Measurements from ENCODE around the gene PSTPIP2. TPM values are rescaled to one million over a fixed set of nuclear protein-coding genes. Genes with fewer than 3 reads are reported as not detected.

Gene PSTPIP2
- total RNA-seq, 1 experiment from 2014 or later: 0.39 TPM

DNA sequence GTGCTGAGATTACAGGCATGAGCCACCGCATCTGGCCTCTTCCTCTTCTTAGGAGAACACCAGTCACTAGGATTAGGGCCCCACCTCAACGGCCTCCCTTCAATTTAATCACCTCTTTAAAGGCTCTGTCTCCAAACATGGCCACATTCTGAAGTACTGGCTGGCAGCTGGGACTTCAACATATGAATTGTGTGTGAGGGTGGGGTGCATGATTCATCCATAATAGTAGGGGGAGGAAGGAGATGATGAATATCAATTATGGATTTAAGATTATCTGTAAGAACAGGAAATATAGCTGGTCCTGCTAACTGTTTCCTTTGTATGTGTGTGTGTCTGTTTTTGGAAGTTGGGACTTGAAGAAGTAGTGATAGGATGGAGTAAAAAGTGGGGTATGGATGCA is 90.2 kb downstream of the PSTPIP2 start:
- DNase-seq (ENCODE audit: low read depth, low spot score) (no peak), ATAC-seq (no peak)
- Histone ChIP-seq H3K36me3 (ENCODE audit: control insufficient read depth, insufficient read depth, low read length) (no peaks in the 10 kb centered on the region), H3K27ac (ENCODE audit: low read length) (no peak overlapping the region), H3K4me3 (ENCODE audit: low read depth in 2 of 2, low read length in 2 of 2) (no peak overlapping the region), H3K27me3 (ENCODE audit: control insufficient read depth, insufficient read depth, low read length) (no peaks in the 10 kb centered on the region), H3K9me3 (ENCODE audit: control insufficient read depth, insufficient read depth, low read depth, low read length) (no peaks in the 10 kb centered on the region), H3K4me1 (ENCODE audit: control insufficient read depth, insufficient read depth, low read length) (no peaks in the 10 kb centered on the region)
- no peak for TF ChIP-seq POLR2AphosphoS5 (IDR thresholded peaks at IDR 0.05; ENCODE audit: low read depth, low read length)
- intact Hi-C loops (cut with micrococcal nuclease; ENCODE audit: unreplicated experiment): no loop called here
- ChIA-PET POLR2A (no interaction called here), CTCF (interaction anchor here (0.7 kb wide), 1 partner anchor 371 kb away, joined by 3 read pairs; no protein-coding TSS in a partner anchor)
- BruUV-seq (replicated peaks): no TSS peak
- in situ Hi-C loops (cut with HindIII; ENCODE audit: low pct_unique_long_range_greater_than_20kb, low sequenced_read_pairs): no loop called here

DNA sequence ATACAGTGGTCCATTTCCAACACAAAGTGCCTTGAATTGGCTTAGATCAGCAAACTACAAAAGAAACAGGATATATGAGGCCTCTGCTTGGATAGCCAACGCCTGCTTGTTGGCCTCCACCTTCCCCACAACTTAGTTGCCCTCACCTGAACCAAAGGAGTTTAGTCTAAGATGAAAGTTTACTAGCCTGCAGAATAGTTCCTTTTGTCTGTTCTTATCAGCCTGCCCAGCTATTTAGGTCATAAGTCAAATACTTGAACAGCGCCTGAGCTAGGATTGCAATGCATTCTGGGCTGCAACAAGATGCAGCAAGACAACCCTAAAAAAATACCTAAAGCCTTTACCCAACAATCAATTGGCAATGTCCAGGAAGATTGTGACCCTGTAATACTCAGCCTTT is 91.8 kb downstream of the PSTPIP2 start:
- intact Hi-C loops (cut with micrococcal nuclease; ENCODE audit: unreplicated experiment): no loop called here
- no peak for DNase-seq (ENCODE audit: low read depth, low spot score)
- CTCF ChIA-PET: no interaction called here

More for the DNA sequence above, 91.8 kb downstream of the PSTPIP2 start:
- Histone ChIP-seq H3K27ac (ENCODE audit: low read length) (no peak overlapping the region), H3K36me3 (ENCODE audit: control insufficient read depth, insufficient read depth, low read length) (no peaks in the 10 kb centered on the region), H3K9me3 (ENCODE audit: control insufficient read depth, insufficient read depth, low read depth, low read length) (no peaks in the 10 kb centered on the region), H3K27me3 (ENCODE audit: control insufficient read depth, insufficient read depth, low read length) (no peaks in the 10 kb centered on the region), H3K4me1 (ENCODE audit: control insufficient read depth, insufficient read depth, low read length) (no peaks in the 10 kb centered on the region), H3K4me3 (ENCODE audit: low read depth in 2 of 2, low read length in 2 of 2) (no peak overlapping the region)
- in situ Hi-C loops (cut with HindIII; ENCODE audit: low pct_unique_long_range_greater_than_20kb, low sequenced_read_pairs): no loop called here
- BruUV-seq (replicated peaks): no TSS peak
- POLR2A ChIA-PET: no interaction called here
- ATAC-seq: no peak
- TF ChIP-seq CTCF (IDR thresholded peaks at IDR 0.05): no peak
- TF ChIP-seq TCF7L2 (IDR thresholded peaks at IDR 0.05; ENCODE audit: low read depth, low read length): no peak
- TF ChIP-seq REST (IDR thresholded peaks at IDR 0.05; ENCODE audit: insufficient read depth in 1 of 2, low read depth in 2 of 2, low read length in 1 of 2): no peak
- TF ChIP-seq POLR2AphosphoS5 (IDR thresholded peaks at IDR 0.05; ENCODE audit: low read depth, low read length): no peak
- no peak for TF ChIP-seq SIN3A (IDR thresholded peaks at IDR 0.05; ENCODE audit: borderline replicate concordance, insufficient read depth, low read depth, low read length)
